ENCODE measurements around the gene PEAR1. TPM values are rescaled to one million over a fixed set of nuclear protein-coding genes. Genes with fewer than 3 reads are reported as not detected.

PEAR1 gene
- total and polyA plus RNA-seq, 2 of the 4 experiments (the other 2 are of a cell fraction): 2.0 to 44.4 TPM

- Histone ChIP-seq H3K36me3 (ENCODE audit: control insufficient read depth, insufficient read depth, low read length) (no peaks in the 10 kb centered on the region), H3K56ac (ENCODE audit: extremely low read depth, insufficient read depth, low read length) (no peak overlapping the region), H3K27me3 (ENCODE audit: control insufficient read depth, insufficient read depth, low read length) (peaks cover 60% of the 10 kb centered on the region), H4K91ac (ENCODE audit: insufficient read depth, low read depth, low read length) (no peak overlapping the region), H3K4me3 (ENCODE audit: insufficient read depth, low read depth, low read length) (no peak overlapping the region), H2AK5ac (ENCODE audit: low read depth, low read length) (no peak overlapping the region), H4K8ac (ENCODE audit: low read depth in 2 of 2, low read length in 2 of 2) (no peak overlapping the region), H2BK15ac (ENCODE audit: low read depth, low read length) (no peak overlapping the region), H2BK120ac (ENCODE audit: low read depth, low read length) (no peak overlapping the region), H3K23ac (ENCODE audit: low read depth, low read length) (no peak overlapping the region), H3K4me2 (ENCODE audit: low read depth, low read length) (no peak overlapping the region), H3K9me3 (ENCODE audit: control insufficient read depth, insufficient read depth, low read length) (no peaks in the 10 kb centered on the region), H4K20me1 (ENCODE audit: insufficient read depth, low read length) (no peaks in the 10 kb centered on the region), H3K4ac (ENCODE audit: low read depth, low read length) (no peak overlapping the region), H2AK9ac (replicated peaks; ENCODE audit: low read depth, low read length, poor library complexity) (no peak overlapping the region), H3K79me1 (ENCODE audit: low read depth in 1 of 2, low read length in 2 of 2) (no peaks in the 10 kb centered on the region), H3K4me1 (ENCODE audit: control insufficient read depth, insufficient read depth, low read length) (no peaks in the 10 kb centered on the region), H2AFZ (replicated peaks; ENCODE audit: low read length, poor library complexity) (no peak overlapping the region), H2BK20ac (ENCODE audit: low read depth, low read length) (no peak overlapping the region), H4K5ac (ENCODE audit: low read depth, low read length) (no peak overlapping the region), H3K27ac (ENCODE audit: insufficient read depth, low read length) (no peak overlapping the region), H3K9ac (ENCODE audit: low read depth, low read length) (no peak overlapping the region), H3K18ac (ENCODE audit: low read depth, low read length) (no peak overlapping the region), H3K14ac (replicated peaks; ENCODE audit: low read depth, low read length) (no peak overlapping the region), H2BK5ac (ENCODE audit: low read depth, low read length, poor library complexity, severe bottlenecking) (no peak overlapping the region), H3K9me1 (ENCODE audit: insufficient read depth, low read length) (no peaks in the 10 kb centered on the region)
- DNase-seq (no peak), ATAC-seq (ENCODE audit: low read depth) (no peak)
- ChIA-PET CTCF (interaction anchor here (1.0 kb wide), 1 partner anchor 40 kb away, joined by 3 read pairs; no protein-coding TSS in a partner anchor), POLR2A (ENCODE audit: unreplicated experiment) (no interaction called here)
- BruUV-seq (replicated peaks): no TSS peak
- dilution Hi-C loops (cut with HindIII; ENCODE audit: low sequenced_read_pairs, unreplicated experiment) (no loop called here), in situ Hi-C loops (cut with MboI; ENCODE audit: low sequenced_read_pairs) (loop anchor here (10.0 kb wide), 1 partner anchor 193 kb away; no protein-coding TSS in a partner anchor), intact Hi-C loops (cut with micrococcal nuclease) (no loop called here)
- TF ChIP-seq MAZ (IDR thresholded peaks at IDR 0.05; ENCODE audit: borderline replicate concordance, low read depth, low read length) (no peak), BHLHE40 (IDR thresholded peaks at IDR 0.05; ENCODE audit: low read depth, low read length) (no peak), CTCF (conservative IDR thresholded peaks at IDR 0.05; ENCODE audit: low read depth, low read length) (no peak), FOS (IDR thresholded peaks at IDR 0.05; ENCODE audit: low read depth, low read length) (no peak), NFE2L2 (IDR thresholded peaks at IDR 0.05; ENCODE audit: low read depth, low read length) (no peak), SMC3 (IDR thresholded peaks at IDR 0.05; ENCODE audit: low read depth, low read length) (no peak), RCOR1 (IDR thresholded peaks at IDR 0.05; ENCODE audit: insufficient replicate concordance, low read length) (no peak), RFX5 (IDR thresholded peaks at IDR 0.05; ENCODE audit: low read depth, low read length) (no peak), MAFK (IDR thresholded peaks at IDR 0.05; ENCODE audit: low read depth, low read length) (no peak), CEBPB (IDR thresholded peaks at IDR 0.05; ENCODE audit: low read depth, low read length) (no peak), MXI1 (IDR thresholded peaks at IDR 0.05; ENCODE audit: borderline replicate concordance, low read depth, low read length) (no peak), POLR2A (IDR thresholded peaks at IDR 0.05; ENCODE audit: low read depth, low read length) (no peak), CHD1 (IDR thresholded peaks at IDR 0.05; ENCODE audit: low read depth, low read length) (no peak), RAD21 (IDR thresholded peaks at IDR 0.05; ENCODE audit: low read length) (no peak)
- TF ChIP-seq, protein P1, sequence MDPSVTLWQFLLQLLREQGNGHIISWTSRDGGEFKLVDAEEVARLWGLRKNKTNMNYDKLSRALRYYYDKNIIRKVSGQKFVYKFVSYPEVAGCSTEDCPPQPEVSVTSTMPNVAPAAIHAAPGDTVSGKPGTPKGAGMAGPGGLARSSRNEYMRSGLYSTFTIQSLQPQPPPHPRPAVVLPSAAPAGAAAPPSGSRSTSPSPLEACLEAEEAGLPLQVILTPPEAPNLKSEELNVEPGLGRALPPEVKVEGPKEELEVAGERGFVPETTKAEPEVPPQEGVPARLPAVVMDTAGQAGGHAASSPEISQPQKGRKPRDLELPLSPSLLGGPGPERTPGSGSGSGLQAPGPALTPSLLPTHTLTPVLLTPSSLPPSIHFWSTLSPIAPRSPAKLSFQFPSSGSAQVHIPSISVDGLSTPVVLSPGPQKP (IDR thresholded peaks at IDR 0.05; ENCODE audit: borderline replicate concordance, low read depth, low read length): no peak
- TF ChIP-seq, protein P2, sequence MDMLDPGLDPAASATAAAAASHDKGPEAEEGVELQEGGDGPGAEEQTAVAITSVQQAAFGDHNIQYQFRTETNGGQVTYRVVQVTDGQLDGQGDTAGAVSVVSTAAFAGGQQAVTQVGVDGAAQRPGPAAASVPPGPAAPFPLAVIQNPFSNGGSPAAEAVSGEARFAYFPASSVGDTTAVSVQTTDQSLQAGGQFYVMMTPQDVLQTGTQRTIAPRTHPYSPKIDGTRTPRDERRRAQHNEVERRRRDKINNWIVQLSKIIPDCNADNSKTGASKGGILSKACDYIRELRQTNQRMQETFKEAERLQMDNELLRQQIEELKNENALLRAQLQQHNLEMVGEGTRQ (IDR thresholded peaks at IDR 0.05; ENCODE audit: low read depth, low read length): no peak
- 26% methylated on average over 3 of the region's 6 CpGs; no CpG with 5 or more reads in 1 of the 2 experiments for WGBS, 2 experiments (ENCODE audit: extremely low coverage in 2 of 2, insufficient read length in 1 of 2)
These were observed 5.8 kb upstream of the PEAR1 start for GRCh38 chr1:156887734-156888133.

Measured in IMR-90 (cell line).